ENCODE measurements around the gene OR1M1.

The OR1M1 gene

GRCh38 chr19:9041023-9041422 lies 45.8 kb upstream of the OR1M1 start:
- Histone ChIP-seq H3K27ac (ENCODE audit: low read length, poor library complexity, severe bottlenecking) (no peak overlapping the region), H3K9me3 (ENCODE audit: control insufficient read depth, low read length) (no peaks in the 10 kb centered on the region), H3K4me1 (ENCODE audit: control insufficient read depth, insufficient read depth, low read depth, low read length) (no peaks in the 10 kb centered on the region), H4K91ac (ENCODE audit: low read length) (no peak overlapping the region), H2BK5ac (ENCODE audit: low read depth, low read length, poor library complexity, severe bottlenecking) (no peak overlapping the region), H3K79me1 (replicated peaks; ENCODE audit: low read length, poor library complexity, severe bottlenecking) (no peaks in the 10 kb centered on the region), H3K18ac (ENCODE audit: low read depth in 1 of 2, low read length in 2 of 2) (no peak overlapping the region), H3K14ac (ENCODE audit: low read length in 2 of 2) (no peak overlapping the region), H2AK5ac (ENCODE audit: low read length, severe bottlenecking) (no peak overlapping the region), H3K4ac (ENCODE audit: low read depth in 1 of 2, low read length in 2 of 2) (no peak overlapping the region), H4K8ac (ENCODE audit: low read length) (no peak overlapping the region), H2AFZ (ENCODE audit: low read depth, low read length) (no peak overlapping the region), H3K36me3 (ENCODE audit: control insufficient read depth in 1 of 2, insufficient read depth in 2 of 2, low read depth in 1 of 2, low read length in 2 of 2) (no peaks in the 10 kb centered on the region), H2BK12ac (ENCODE audit: low read length in 2 of 2) (no peak overlapping the region), H3K23ac (ENCODE audit: low read length in 2 of 2) (no peak overlapping the region), H3K4me3 (ENCODE audit: insufficient read depth in 1 of 2, low read depth in 1 of 2, low read length in 2 of 2) (no peak overlapping the region), H2BK15ac (ENCODE audit: low read depth, poor library complexity, severe bottlenecking) (no peak overlapping the region), H3K4me2 (ENCODE audit: low read length, poor library complexity, severe bottlenecking) (no peak overlapping the region), H3K9ac (ENCODE audit: low read length) (no peak overlapping the region), H2BK120ac (ENCODE audit: low read depth, low read length) (no peak overlapping the region), H3K27me3 (ENCODE audit: control insufficient read depth in 1 of 2, insufficient read depth in 1 of 2, low read length in 2 of 2) (no peaks in the 10 kb centered on the region)
- no peak for DNase-seq
- 88% methylated on average over 8 of the region's 8 CpGs for WGBS

- H3K79me1 ChIP-seq (replicated peaks; ENCODE audit: low read length, poor library complexity, severe bottlenecking) = no peaks in the 10 kb centered on the region
- H3K4ac ChIP-seq (ENCODE audit: low read depth in 1 of 2, low read length in 2 of 2) = no peak overlapping the region
- H2BK12ac ChIP-seq (ENCODE audit: low read length in 2 of 2) = no peak overlapping the region
- no peak overlapping the region for H2AK5ac ChIP-seq (ENCODE audit: low read length, severe bottlenecking)
- H3K36me3 ChIP-seq (ENCODE audit: control insufficient read depth in 1 of 2, insufficient read depth in 2 of 2, low read depth in 1 of 2, low read length in 2 of 2) = no peaks in the 10 kb centered on the region
- H3K4me1 ChIP-seq (ENCODE audit: control insufficient read depth, insufficient read depth, low read depth, low read length) = no peaks in the 10 kb centered on the region
- H4K8ac ChIP-seq (ENCODE audit: low read length) = no peak overlapping the region
- H3K14ac ChIP-seq (ENCODE audit: low read length in 2 of 2) = no peak overlapping the region
- no peak overlapping the region for H3K4me3 ChIP-seq (ENCODE audit: insufficient read depth in 1 of 2, low read depth in 1 of 2, low read length in 2 of 2)
- H3K9me3 ChIP-seq (ENCODE audit: control insufficient read depth, low read length) = no peaks in the 10 kb centered on the region
- no peak for DNase-seq
- H3K4me2 ChIP-seq (ENCODE audit: low read length, poor library complexity, severe bottlenecking) = no peak overlapping the region
- H3K18ac ChIP-seq (ENCODE audit: low read depth in 1 of 2, low read length in 2 of 2) = no peak overlapping the region
- no peak overlapping the region for H3K23ac ChIP-seq (ENCODE audit: low read length in 2 of 2)
- no peak overlapping the region for H3K27ac ChIP-seq (ENCODE audit: low read length, poor library complexity, severe bottlenecking)
- WGBS = 84% methylated on average over 5 of the region's 5 CpGs
- no peak overlapping the region for H4K91ac ChIP-seq (ENCODE audit: low read length)
- no peaks in the 10 kb centered on the region for H3K27me3 ChIP-seq (ENCODE audit: control insufficient read depth in 1 of 2, insufficient read depth in 1 of 2, low read length in 2 of 2)
- no peak overlapping the region for H3K9ac ChIP-seq (ENCODE audit: low read length)
- no peak overlapping the region for H2AFZ ChIP-seq (ENCODE audit: low read depth, low read length)
- no peak overlapping the region for H2BK120ac ChIP-seq (ENCODE audit: low read depth, low read length)
- H2BK5ac ChIP-seq (ENCODE audit: low read depth, low read length, poor library complexity, severe bottlenecking) = no peak overlapping the region
- no peak overlapping the region for H2BK15ac ChIP-seq (ENCODE audit: low read depth, poor library complexity, severe bottlenecking)
Observed at GRCh38 chr19:9043524-9043923, 43.3 kb upstream of the OR1M1 start.

- Histone ChIP-seq H4K91ac (ENCODE audit: low read length) (no peak overlapping the region), H3K9ac (ENCODE audit: low read length) (no peak overlapping the region), H3K4ac (ENCODE audit: low read depth in 1 of 2, low read length in 2 of 2) (no peak overlapping the region), H3K18ac (ENCODE audit: low read depth in 1 of 2, low read length in 2 of 2) (no peak overlapping the region), H3K4me1 (ENCODE audit: control insufficient read depth, insufficient read depth, low read depth, low read length) (no peaks in the 10 kb centered on the region), H2BK15ac (ENCODE audit: low read depth, poor library complexity, severe bottlenecking) (no peak overlapping the region), H2AFZ (ENCODE audit: low read depth, low read length) (no peak overlapping the region), H3K23ac (ENCODE audit: low read length in 2 of 2) (no peak overlapping the region), H3K27ac (ENCODE audit: low read length, poor library complexity, severe bottlenecking) (no peak overlapping the region), H2BK120ac (ENCODE audit: low read depth, low read length) (no peak overlapping the region), H3K36me3 (ENCODE audit: control insufficient read depth in 1 of 2, insufficient read depth in 2 of 2, low read depth in 1 of 2, low read length in 2 of 2) (no peaks in the 10 kb centered on the region), H2AK5ac (ENCODE audit: low read length, severe bottlenecking) (no peak overlapping the region), H3K4me3 (ENCODE audit: insufficient read depth in 1 of 2, low read depth in 1 of 2, low read length in 2 of 2) (no peak overlapping the region), H3K4me2 (ENCODE audit: low read length, poor library complexity, severe bottlenecking) (no peak overlapping the region), H2BK12ac (ENCODE audit: low read length in 2 of 2) (no peak overlapping the region), H3K79me1 (replicated peaks; ENCODE audit: low read length, poor library complexity, severe bottlenecking) (no peaks in the 10 kb centered on the region), H3K27me3 (ENCODE audit: control insufficient read depth in 1 of 2, insufficient read depth in 1 of 2, low read length in 2 of 2) (no peaks in the 10 kb centered on the region), H3K9me3 (ENCODE audit: control insufficient read depth, low read length) (no peaks in the 10 kb centered on the region), H2BK5ac (ENCODE audit: low read depth, low read length, poor library complexity, severe bottlenecking) (no peak overlapping the region), H3K14ac (ENCODE audit: low read length in 2 of 2) (no peak overlapping the region), H4K8ac (ENCODE audit: low read length) (no peak overlapping the region)
- DNase-seq = no peak
- 52% methylated on average over 3 of the region's 3 CpGs for WGBS
Observed at GRCh38 chr19:9044449-9044848, 42.4 kb upstream of the OR1M1 start.

- no peaks in the 10 kb centered on the region for H3K36me3 ChIP-seq (ENCODE audit: control insufficient read depth in 1 of 2, insufficient read depth in 2 of 2, low read depth in 1 of 2, low read length in 2 of 2)
- no peak overlapping the region for H3K4me2 ChIP-seq (ENCODE audit: low read length, poor library complexity, severe bottlenecking)
- DNase-seq = no peak
- H2BK120ac ChIP-seq (ENCODE audit: low read depth, low read length) = no peak overlapping the region
- no peaks in the 10 kb centered on the region for H3K79me1 ChIP-seq (replicated peaks; ENCODE audit: low read length, poor library complexity, severe bottlenecking)
- H2AK5ac ChIP-seq (ENCODE audit: low read length, severe bottlenecking) = no peak overlapping the region
- no peaks in the 10 kb centered on the region for H3K4me1 ChIP-seq (ENCODE audit: control insufficient read depth, insufficient read depth, low read depth, low read length)
- H3K9me3 ChIP-seq (ENCODE audit: control insufficient read depth, low read length) = no peaks in the 10 kb centered on the region
- H4K8ac ChIP-seq (ENCODE audit: low read length) = no peak overlapping the region
- H2BK15ac ChIP-seq (ENCODE audit: low read depth, poor library complexity, severe bottlenecking) = no peak overlapping the region
- H3K9ac ChIP-seq (ENCODE audit: low read length) = no peak overlapping the region
- no peak overlapping the region for H2AFZ ChIP-seq (ENCODE audit: low read depth, low read length)
- no peak overlapping the region for H2BK5ac ChIP-seq (ENCODE audit: low read depth, low read length, poor library complexity, severe bottlenecking)
- H3K14ac ChIP-seq (ENCODE audit: low read length in 2 of 2) = no peak overlapping the region
- H3K27me3 ChIP-seq (ENCODE audit: control insufficient read depth in 1 of 2, insufficient read depth in 1 of 2, low read length in 2 of 2) = no peaks in the 10 kb centered on the region
- no peak overlapping the region for H2BK12ac ChIP-seq (ENCODE audit: low read length in 2 of 2)
- 68% methylated on average over 3 of the region's 4 CpGs for whole genome bisulfite sequencing
- H3K23ac ChIP-seq (ENCODE audit: low read length in 2 of 2) = no peak overlapping the region
- H3K18ac ChIP-seq (ENCODE audit: low read depth in 1 of 2, low read length in 2 of 2) = no peak overlapping the region
- H4K91ac ChIP-seq (ENCODE audit: low read length) = no peak overlapping the region
- H3K27ac ChIP-seq (ENCODE audit: low read length, poor library complexity, severe bottlenecking) = no peak overlapping the region
- H3K4ac ChIP-seq (ENCODE audit: low read depth in 1 of 2, low read length in 2 of 2) = no peak overlapping the region
- H3K4me3 ChIP-seq (ENCODE audit: insufficient read depth in 1 of 2, low read depth in 1 of 2, low read length in 2 of 2) = no peak overlapping the region
Observed at GRCh38 chr19:9046694-9047093, 40.2 kb upstream of the OR1M1 start.
